ELF-1 (cell line): ENCODE results near the gene CYP26A1.
A peak's percentile ranks its signal among the peaks of the same experiment; 100 is the strongest.

Source experiments
- DNase-seq: peaks from one replicate; pipeline ENCODE4 v3.0.0-alpha.2; 2016; ENCODE audit warnings: low read depth, low spot score

Gene CYP26A1

DNA sequence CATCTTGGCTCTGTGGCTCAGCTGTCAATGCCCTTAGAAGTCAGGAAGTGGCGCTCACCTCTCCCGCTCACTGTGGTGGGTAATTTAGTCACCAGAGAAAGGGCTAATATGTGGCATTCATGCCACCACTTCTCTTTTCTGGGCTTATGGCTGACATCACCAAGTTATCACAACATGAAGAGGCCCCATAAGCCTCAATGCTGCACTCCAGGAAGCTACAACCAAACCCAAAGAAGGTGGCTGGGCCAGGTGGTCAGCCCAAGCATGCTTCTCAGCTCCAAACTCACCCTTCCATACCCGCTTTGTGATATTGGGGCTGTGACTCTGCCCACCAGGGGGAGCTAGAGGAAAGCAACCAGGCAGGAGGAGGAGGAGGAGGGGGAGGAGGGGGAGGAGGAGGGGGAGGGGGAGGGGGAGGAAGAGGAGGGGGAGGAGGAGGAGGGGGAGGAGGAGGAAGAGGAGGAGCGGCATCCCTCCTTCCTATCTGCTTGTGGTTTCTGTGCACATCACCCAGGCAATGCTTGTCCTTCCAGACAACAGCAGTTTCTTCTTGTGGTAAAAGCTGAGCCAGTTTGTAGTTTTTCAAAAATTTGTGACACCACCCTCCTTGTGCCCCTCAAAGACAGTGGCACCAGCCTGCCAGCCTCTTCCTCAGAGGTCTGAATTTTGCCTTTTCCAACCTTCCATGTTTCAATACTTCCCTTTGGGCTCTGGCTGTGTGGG lies 42.1 kb downstream of the CYP26A1 start:
- peak; percentile 82 for DNase-seq

DNA sequence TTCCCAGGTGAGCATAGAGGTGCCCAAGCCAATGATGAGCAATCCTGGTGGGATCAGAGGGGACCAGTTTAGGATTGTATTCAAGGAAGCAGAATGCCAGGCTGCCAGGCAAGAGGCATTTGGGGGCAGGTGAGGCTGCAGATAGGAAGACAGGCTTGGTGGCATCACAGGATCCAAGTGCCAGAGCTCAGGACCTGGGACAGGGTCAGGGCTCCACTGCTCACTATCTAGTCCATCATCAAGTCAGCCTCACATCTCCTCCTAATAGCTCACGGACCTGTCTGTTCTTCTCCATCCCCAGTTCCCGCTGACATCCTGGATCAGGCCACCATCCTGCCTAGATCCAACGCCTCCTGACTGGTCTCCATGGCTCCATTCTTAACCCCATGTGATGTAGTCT lies 47.6 kb downstream of the CYP26A1 start:
- DNase-seq, result no peak

DNA sequence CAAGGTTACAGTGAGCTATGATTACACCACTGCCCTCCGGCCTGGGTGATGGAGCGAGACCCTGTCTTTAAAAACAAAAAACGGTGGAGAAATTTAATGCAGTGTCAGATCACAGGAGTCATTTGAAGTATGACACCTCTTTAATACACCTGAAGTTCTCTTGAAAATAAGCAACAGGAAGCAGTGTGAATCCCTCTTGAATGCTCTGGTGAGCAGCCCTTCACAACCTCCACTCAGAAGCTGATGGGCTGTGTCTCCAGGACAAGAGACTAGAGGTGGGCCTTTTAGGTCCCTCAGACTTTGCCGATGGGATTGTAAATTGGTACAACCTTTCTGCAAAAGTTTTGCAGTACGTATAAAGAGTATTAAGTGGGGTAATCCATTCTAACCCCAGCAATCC lies 50.1 kb downstream of the CYP26A1 start:
- DNase-seq, result no peak

DNA sequence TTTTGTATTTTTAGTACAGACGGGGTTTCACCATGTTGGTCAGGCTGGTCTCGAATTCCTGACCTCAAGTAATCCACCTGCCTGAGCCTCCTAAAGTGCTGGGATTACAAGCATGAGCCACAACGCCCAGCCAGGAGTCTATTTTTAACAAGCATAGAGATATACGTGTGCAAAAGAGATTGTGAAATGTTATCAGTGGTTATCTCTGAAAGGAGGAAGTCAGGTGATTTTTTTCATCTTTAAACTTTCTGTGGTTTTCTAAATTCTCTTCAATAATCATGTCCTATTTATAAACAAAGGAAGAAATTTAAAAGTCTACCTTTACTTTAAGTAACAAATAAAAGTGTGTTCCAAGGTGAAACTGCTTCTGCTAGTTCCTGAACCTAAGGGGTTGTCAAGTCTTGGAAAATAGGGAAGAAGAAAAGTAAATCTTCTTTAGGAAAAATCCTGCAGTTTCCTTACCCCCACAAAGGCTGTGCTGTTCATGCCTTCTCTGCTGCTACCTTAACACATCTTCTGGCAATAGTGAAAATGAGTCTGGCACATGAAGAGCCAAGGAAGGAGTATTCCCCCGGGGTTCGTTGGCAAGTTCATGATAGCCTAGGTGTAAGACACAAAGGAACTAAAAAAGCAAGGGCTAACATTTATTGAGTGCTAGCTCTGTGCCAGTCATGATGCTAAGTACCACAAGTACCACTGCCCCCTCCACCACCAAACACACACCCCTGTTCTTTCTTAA lies 51.1 kb downstream of the CYP26A1 start:
- no peak for DNase-seq

DNA sequence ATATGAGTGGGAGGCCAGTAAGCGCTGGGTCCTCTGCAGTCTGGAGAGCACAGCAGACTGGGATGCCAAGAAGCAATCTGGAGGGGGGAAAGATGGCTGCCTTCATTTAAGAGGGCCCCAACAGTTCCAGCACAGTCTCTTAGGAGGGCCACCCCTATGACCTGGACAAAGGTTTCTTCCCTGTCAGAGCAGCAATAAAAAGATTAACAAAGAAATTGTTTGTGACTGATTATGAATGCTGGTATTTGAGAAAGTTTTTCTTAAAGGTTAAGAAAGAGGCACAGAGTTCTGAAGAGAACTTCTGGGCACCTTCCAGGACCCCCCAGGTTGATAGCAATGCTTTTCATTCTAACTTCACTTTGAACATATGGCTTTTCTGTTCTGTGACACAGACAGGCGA lies 52.3 kb downstream of the CYP26A1 start:
- DNase-seq, result no peak

DNA sequence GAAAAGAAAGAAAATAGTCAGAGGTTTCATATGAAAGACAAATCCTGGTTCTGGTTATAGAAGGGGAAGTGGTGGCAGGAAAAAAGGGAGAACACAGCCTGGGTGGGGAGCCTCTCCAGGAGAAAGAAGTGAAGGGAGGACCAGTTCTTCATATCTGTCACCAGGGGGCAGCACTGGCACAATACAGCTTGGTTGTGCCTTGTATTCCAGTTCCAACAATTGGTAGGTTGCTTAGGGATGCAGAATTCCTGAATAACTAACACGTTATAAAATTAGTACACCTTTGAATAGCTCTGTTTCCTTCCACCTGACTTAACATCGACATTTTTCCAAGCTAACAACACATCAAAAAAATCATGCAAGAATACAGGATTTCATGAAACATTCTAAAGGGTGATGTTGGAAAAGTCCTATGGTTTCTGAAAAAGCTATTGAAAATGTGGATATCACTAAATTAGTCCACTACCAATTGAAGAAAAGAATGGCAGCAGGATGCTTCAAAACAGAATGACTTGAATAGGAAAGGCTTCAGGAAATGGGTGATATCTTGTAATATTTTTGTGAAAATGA lies 52.9 kb downstream of the CYP26A1 start:
- peak; percentile 8 for DNase-seq
